Fibroblast of the conjunctiva (primary cell): ENCODE results near the gene MAGIX.
"Not testable (repeated sequence)": the region's sequence is repeated elsewhere in the genome, so short reads cannot be mapped to it uniquely, and the experiment has no call there.

Source experiments
- DNase-seq: peaks from one replicate; pipeline ENCODE4 v3.0.0-alpha.2; 2010; ENCODE audit warnings: low read depth

MAGIX gene

DNA sequence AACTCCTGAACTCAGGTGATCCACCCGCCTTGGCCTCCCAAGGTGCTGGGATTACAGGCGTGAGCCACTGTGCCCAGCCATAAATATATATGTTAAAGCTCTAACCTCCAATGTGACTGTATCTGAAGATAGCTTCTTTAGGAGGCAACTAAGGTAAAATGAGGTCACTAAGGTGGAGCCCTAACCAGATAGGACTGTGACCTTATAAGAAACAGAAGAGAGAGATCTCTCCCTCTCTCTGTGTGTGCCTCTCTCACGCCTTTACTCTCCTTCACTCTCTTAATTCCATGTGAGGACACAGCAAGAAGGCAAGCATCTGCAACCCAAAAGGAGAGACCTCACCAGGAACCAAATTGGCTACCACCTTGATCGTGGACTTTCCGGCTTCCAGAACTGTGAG lies 926 bp upstream of the MAGIX start:
- no peak for DNase-seq

- DNase-seq, result peak; percentile 73
Measured at GRCh38 chrX:49163555-49164419, 1.2 kb downstream of the MAGIX start.

- DNase-seq, result no peak
Measured at GRCh38 chrX:49164589-49165360, 2.2 kb downstream of the MAGIX start.

- DNase-seq, result peak; percentile 40
Measured at GRCh38 chrX:49165901-49166881, 3.6 kb downstream of the MAGIX start.

GRCh38 chrX:49166914-49167739 lies 4.6 kb downstream of the MAGIX start:
- no peak for DNase-seq

- no peak for DNase-seq
Measured at GRCh38 chrX:49167740-49168108, 5.2 kb downstream of the MAGIX start.

DNA sequence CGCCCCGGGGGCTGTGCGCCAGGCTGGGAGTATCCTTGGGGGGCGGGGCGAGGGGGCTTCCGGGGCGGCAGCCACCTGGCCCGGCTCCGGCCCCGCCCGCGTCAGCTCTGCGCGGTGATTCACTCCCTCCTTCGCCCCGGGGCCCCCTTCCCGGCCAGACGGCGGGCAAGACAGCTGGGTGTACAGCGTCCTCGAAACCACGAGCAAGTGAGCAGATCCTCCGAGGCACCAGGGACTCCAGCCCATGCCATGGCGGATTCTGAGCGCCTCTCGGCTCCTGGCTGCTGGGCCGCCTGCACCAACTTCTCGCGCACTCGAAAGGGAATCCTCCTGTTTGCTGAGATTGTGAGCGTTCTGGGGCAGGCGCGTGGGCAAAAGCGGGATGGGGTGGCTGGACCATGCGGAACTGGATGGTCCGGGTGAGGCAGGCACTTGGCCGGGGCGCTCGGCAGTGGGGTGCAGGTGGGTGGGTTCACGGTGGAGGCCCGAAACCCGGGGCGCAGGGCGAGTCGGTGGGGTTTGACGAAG lies 9.3 kb downstream of the MAGIX start, which contains the start of gene PLP2:
Gene PLP2, plus strand, starts transcription at position 147 of the 528 bp plus-strand sequence. Its CDS starts 103 bp downstream, at position 250.
- DNase-seq, result no peak

- peak; percentile 45 for DNase-seq
Measured at GRCh38 chrX:49172280-49172780, 9.8 kb downstream of the MAGIX start.

DNA sequence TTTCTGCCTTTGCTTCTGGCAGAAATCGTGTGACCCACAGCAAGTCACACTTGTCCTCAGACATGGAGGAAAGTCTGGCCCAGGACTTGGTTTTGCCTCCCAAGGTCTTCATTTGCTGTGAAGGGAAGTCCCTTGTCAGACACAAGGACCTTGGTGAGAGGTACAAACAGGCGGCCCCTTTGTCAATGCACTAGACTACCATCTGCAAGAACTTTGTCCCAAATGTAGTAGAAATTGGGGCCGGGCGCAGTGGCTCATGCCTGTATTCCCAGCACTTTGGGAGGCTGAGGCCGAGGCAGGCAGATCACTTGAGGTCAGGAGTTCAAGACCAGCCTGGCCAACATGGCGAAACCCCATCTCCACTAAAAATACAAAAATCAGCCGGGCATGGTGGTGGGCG lies 11.0 kb downstream of the MAGIX start:
- not testable (repeated sequence) for DNase-seq

DNA sequence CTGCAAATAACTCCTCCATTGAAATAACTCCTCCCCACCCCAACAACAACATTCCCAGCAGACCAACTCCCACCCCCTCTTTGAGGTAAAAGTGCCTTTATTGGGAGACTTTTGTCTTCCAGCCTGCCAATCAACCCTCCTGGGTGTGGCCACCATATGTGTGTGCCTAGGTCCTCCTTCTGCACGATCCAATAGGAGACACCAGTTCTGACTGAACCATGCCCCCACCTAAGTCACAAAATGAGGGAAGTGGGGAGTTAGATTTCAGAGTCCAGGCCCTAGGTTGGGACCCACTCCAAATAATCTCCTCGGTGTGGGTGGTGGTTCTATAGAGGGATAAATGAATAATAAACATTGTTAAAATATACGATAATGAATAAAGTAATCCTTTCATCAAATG lies 12.2 kb downstream of the MAGIX start:
- no peak for DNase-seq

DNA sequence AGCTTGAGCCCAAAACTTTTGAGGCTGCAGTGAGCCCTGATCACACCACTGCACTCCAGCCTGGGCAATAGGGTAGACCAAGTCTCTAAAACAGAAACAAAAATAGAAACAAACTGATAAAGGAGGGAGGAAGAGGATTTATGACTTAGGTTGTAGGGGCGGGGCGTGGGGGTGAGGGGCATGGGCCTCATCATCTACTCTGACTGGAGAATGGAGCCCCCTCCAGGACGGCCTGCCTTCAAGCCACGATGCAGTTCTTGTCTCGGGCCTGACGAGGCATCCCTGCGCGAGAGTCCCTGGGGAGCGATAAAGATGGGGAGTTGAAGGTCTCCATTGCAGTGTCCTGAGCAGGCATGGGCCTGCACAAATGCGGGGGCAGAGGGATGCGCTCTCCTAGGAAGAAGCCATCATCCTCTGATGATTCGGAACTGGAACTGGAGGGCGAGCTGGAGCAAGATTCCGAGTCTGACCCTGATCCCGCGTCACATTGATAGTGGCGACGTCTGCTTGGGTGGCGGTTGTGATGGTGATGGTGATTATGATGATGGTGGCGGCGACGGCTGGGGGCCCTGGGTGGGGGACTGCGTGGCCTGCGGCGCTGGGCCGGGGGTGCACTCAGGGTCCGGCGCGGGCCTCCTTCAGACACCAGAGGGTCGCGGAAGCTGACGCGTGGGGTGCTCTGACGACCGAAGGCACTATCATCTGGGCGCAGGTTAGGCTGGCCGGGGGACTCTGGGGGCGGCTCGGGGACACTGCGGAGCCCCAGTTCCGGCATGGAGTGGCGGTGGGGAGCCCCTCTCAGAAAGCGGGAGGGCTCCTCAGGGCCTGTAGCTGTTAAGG lies 13.1 kb downstream of the MAGIX start:
- no peak for DNase-seq

DNA sequence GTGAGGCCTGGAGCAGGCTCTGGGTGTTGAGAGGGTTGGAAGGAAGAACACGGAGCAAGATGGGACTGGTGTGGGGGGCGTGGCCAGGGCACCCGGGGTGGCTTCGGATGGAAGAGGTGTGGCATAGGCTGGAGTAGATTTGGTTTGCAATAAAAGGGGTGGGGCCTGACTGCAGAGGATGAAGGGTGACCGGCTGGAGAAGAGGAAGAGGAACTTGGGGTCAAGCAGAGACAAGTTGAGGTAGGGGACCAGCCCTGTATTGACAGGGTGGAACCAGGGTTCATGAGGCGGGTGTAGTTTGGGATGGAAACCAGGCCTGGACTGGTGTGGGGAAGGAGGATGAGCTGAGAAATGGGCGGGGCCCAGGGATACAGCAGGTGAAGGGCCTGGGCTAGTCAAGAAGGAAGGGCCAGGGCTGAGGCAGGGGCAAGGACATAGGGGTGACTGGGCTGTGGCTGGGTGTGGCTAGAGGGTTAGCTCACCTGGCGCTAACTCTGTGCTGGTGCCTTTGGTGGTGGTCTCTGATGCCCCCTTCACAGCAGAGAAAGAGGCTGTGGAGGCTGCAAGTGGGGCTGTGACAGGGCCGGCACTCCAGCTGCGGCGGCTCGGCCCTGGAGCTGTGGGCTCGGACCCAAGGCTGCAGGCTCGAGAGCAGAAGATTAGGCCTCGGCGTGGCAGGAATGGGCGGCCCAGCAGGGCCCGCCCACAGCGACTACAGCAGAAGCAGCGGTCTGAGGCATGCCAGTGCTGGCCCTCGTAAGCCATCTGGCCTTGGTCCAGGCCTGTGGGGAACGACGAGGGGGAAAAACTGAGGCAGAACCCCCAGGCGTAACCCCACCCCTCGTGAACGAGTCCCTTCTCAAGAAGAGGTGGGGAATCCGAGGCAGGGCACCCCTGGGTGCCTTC lies 14.1 kb downstream of the MAGIX start:
- DNase-seq, result no peak

DNA sequence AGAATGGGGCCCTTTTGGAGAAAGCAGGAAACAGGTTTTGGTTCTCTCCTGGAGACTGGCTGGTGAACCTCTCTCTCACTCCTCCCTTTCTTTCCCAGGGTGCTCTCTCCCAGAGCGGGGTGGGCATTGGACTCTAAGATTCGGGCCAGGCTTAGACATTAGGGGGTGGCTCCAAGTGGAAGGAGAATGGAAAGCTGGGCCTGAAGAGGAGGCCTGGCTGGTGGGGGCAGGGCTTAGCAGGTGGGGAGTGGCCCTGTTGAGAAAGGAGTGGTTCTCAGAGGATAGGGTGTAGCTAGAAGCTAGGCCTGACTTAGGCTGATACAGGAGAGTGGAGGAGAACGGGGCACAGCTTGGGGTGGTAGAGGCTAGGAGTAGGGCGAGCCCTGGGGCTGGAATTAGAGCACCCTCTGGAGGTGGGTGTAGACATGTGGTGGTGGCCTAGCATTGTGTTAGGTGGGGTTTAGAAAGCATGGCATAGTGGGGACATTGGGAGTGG lies 14.8 kb downstream of the MAGIX start:
- DNase-seq, result no peak

- no peak for DNase-seq
Measured at GRCh38 chrX:49177873-49178480, 15.4 kb downstream of the MAGIX start.

DNA sequence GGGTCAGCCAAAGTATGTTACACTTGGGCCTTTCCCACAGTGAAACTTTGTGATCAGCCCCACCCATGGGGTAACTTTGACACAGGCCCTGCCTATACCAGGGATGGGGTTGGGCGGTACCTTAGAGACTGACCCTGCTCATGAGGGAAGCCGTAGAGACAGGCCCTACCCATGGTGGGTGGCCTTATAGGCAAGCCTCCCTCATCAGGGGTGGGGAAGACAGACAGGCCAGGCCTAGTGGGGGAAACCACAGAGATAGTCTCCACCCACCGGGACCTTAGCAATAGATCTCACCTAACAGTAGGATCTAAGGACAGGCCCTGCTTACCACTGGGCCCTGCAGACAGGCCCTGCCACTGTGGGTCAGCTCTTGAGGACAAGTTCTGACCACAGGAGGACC lies 16.0 kb downstream of the MAGIX start:
- no peak for DNase-seq

- no peak for DNase-seq
Measured at GRCh38 chrX:49179358-49179757, 16.8 kb downstream of the MAGIX start.

GRCh38 chrX:49183701-49184281 lies 21.2 kb downstream of the MAGIX start:
- DNase-seq, result no peak
